Measurements from ENCODE around the gene DDX17.

DNA sequence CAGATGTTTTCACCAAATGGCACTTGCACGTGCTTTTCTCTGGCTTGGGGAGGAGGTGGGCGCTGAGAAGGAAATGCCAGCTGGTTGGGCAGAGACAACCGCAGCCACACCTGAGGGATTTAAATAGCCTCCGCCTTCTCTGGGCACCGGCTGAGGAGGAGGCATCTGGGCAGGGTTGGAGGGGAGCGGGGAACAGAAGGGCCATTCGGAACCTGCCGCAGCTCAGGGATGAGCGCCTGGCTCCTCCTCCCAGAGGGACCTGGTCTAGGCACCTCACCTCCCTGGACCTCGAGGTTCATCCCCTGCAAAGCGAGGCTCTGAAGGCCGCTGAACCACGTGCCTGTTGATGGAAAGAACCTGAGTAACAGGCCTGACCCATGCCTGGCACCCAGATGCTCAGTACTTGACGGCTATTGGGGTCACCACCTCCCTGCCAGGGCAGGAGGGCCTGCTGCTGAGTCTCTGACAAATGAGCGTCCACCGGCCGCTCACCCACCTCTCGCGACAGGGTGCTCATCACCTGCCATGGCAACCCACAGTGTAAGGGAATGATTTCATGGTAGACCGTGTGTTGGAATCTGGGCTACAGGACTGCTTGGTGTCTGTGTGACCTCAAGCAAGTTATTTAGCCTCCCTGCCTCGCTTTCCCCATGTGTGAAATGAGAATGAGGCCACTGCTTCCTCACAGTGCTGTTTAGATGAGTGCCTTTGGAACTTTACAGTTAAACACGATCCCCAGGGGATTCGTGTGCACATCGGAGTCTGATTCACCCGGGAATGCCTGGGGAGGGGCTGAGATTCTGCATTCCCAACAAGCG is 40.2 kb downstream of the DDX17 start:
- no peak for TF ChIP-seq HDGF (IDR thresholded peaks at IDR 0.05)
- TF ChIP-seq NR2C1 (IDR thresholded peaks at IDR 0.05), result no peak
- no peak for TF ChIP-seq RCOR1 (conservative IDR thresholded peaks at IDR 0.05; ENCODE audit: low read depth, low read length)
- TF ChIP-seq ATF7 (IDR thresholded peaks at IDR 0.05; ENCODE audit: low read depth), result no peak
- TF ChIP-seq, protein P1, sequence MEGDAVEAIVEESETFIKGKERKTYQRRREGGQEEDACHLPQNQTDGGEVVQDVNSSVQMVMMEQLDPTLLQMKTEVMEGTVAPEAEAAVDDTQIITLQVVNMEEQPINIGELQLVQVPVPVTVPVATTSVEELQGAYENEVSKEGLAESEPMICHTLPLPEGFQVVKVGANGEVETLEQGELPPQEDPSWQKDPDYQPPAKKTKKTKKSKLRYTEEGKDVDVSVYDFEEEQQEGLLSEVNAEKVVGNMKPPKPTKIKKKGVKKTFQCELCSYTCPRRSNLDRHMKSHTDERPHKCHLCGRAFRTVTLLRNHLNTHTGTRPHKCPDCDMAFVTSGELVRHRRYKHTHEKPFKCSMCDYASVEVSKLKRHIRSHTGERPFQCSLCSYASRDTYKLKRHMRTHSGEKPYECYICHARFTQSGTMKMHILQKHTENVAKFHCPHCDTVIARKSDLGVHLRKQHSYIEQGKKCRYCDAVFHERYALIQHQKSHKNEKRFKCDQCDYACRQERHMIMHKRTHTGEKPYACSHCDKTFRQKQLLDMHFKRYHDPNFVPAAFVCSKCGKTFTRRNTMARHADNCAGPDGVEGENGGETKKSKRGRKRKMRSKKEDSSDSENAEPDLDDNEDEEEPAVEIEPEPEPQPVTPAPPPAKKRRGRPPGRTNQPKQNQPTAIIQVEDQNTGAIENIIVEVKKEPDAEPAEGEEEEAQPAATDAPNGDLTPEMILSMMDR (IDR thresholded peaks at IDR 0.05 in 2 of 3, conservative IDR thresholded peaks at IDR 0.05 in 1 of 3; ENCODE audit: control insufficient read depth in 2 of 3, extremely low read depth in 1 of 3, insufficient read depth in 1 of 3, low read depth in 3 of 3, low read length in 3 of 3), result no peak
- no peak for TF ChIP-seq BMI1 (IDR thresholded peaks at IDR 0.05; ENCODE audit: borderline replicate concordance)
- TF ChIP-seq, protein P2, sequence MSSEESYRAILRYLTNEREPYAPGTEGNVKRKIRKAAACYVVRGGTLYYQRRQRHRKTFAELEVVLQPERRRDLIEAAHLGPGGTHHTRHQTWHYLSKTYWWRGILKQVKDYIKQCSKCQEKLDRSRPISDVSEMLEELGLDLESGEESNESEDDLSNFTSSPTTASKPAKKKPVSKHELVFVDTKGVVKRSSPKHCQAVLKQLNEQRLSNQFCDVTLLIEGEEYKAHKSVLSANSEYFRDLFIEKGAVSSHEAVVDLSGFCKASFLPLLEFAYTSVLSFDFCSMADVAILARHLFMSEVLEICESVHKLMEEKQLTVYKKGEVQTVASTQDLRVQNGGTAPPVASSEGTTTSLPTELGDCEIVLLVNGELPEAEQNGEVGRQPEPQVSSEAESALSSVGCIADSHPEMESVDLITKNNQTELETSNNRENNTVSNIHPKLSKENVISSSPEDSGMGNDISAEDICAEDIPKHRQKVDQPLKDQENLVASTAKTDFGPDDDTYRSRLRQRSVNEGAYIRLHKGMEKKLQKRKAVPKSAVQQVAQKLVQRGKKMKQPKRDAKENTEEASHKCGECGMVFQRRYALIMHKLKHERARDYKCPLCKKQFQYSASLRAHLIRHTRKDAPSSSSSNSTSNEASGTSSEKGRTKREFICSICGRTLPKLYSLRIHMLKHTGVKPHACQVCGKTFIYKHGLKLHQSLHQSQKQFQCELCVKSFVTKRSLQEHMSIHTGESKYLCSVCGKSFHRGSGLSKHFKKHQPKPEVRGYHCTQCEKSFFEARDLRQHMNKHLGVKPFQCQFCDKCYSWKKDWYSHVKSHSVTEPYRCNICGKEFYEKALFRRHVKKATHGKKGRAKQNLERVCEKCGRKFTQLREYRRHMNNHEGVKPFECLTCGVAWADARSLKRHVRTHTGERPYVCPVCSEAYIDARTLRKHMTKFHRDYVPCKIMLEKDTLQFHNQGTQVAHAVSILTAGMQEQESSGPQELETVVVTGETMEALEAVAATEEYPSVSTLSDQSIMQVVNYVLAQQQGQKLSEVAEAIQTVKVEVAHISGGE (CRISPR knock-in tag; IDR thresholded peaks at IDR 0.05), result no peak
- TF ChIP-seq STAT1 (conservative IDR thresholded peaks at IDR 0.05), result no peak
- no peak for TF ChIP-seq HDAC6 (IDR thresholded peaks at IDR 0.05; ENCODE audit: unreplicated experiment)
- TF ChIP-seq CBX5 (IDR thresholded peaks at IDR 0.05; ENCODE audit: low read depth), result no peak
- no peak for TF ChIP-seq POLR2A (IDR thresholded peaks at IDR 0.05; ENCODE audit: low read depth, low read length)
